Vagina (tissue), 2 donors: ENCODE measurements around the gene ADAMTS7.

Source experiments
- POLR2A ChIP-seq, 2 donors: fragments of 450-650 bp; IDR thresholded peaks; one replicate each; pipeline ENCODE4 v1.6.1; 2017; ENCODE audit warnings: antibody characterized with exemption in 2 of 2, mild to moderate bottlenecking in 2 of 2, moderate library complexity in 2 of 2
- POLR2AphosphoS5 ChIP-seq, 2 donors: sonication (generic); formaldehyde crosslinking; IDR thresholded peaks; one replicate each; pipeline ENCODE4 v1.9.0; 2017; ENCODE audit warnings: antibody characterized with exemption in 2 of 2, mild to moderate bottlenecking in 2 of 2, low read depth in 1 of 2; ENCODE audit not compliant: insufficient read depth in 1 of 2
- TF ChIP-seq, protein P1 (sequence below), 3 experiments: fragments of 450-650 bp in 2 of 3; fragments of 200-600 bp in 1 of 3; sonication (generic) in 1 of 3; IDR thresholded peaks; one replicate each; pipeline ENCODE4 v1.5.1; 2017 to 2019; ENCODE audit warnings: antibody characterized with exemption in 3 of 3, mild to moderate bottlenecking in 2 of 3, moderate library complexity in 2 of 3

DNA sequence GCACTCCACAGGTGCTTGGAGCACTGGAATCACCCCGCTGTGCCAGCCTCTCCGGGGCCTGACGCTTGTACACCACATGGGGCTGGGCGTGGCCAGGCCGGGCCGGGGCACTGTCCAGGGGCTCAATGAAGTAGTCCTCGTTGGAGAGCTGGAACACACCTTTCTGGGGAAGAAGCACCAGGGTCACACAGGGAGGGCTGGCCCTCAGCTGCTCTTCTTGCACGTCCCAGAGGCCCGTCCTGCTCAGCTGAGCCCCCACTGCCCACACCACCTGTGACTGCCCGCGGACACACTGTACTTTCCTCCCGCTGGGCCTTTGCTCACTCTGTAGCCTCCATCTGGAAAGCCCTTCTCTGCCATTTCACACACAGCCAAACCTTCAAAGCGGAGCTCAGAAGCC, 13.3 kb downstream of the ADAMTS7 start:
- TF ChIP-seq POLR2A (IDR thresholded peaks at IDR 0.05) = no peak
- TF ChIP-seq, protein P1, sequence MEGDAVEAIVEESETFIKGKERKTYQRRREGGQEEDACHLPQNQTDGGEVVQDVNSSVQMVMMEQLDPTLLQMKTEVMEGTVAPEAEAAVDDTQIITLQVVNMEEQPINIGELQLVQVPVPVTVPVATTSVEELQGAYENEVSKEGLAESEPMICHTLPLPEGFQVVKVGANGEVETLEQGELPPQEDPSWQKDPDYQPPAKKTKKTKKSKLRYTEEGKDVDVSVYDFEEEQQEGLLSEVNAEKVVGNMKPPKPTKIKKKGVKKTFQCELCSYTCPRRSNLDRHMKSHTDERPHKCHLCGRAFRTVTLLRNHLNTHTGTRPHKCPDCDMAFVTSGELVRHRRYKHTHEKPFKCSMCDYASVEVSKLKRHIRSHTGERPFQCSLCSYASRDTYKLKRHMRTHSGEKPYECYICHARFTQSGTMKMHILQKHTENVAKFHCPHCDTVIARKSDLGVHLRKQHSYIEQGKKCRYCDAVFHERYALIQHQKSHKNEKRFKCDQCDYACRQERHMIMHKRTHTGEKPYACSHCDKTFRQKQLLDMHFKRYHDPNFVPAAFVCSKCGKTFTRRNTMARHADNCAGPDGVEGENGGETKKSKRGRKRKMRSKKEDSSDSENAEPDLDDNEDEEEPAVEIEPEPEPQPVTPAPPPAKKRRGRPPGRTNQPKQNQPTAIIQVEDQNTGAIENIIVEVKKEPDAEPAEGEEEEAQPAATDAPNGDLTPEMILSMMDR (IDR thresholded peaks at IDR 0.05) = no peak
- no peak for TF ChIP-seq POLR2AphosphoS5 (IDR thresholded peaks at IDR 0.05; ENCODE audit: insufficient read depth in 1 of 2, low read depth in 1 of 2)
